H1 (cell line): ENCODE measurements around the gene GAPDHS. TPM values are rescaled to one million over a fixed set of nuclear protein-coding genes. Genes with fewer than 3 reads are reported as not detected.

ENCODE experiments used
- CTCF ChIP-seq, 3 experiments: IDR thresholded peaks; 1 replicate in 2 of 3; 2 replicates in 1 of 3; pipeline versions ENCODE4 v1.5.1 to v1.6.1; 2011; ENCODE audit warnings: low read length in 3 of 3, mild to moderate bottlenecking in 3 of 3, inconsistent platforms in 2 of 3, low read depth in 1 of 3, moderate library complexity in 1 of 3; ENCODE audit not compliant: insufficient read depth in 1 of 3; ENCODE audit errors: control extremely low read depth in 1 of 3
- polyA plus RNA-seq, 7 experiments: library from polyadenylated mRNA; depleted of rRNA in 3 of 7; stranded (reverse) in 5 of 7; unstranded in 2 of 7; fragments of >200 nt in 5 of 7; fragments of 200-250 nt in 2 of 7; gene quantifications; 1 replicate in 5 of 7; 2 replicates in 1 of 7; 4 replicates in 1 of 7; pipeline versions ENCODE4 v1.2.1 to v1.2.3, GENCODE V29; 2011 to 2013; ENCODE audit warnings: missing spikeins in 2 of 7, mixed read lengths in 2 of 7
- total RNA-seq: library from RNA; stranded (reverse); fragmentation: NEBNext Ultra II Directional; extraction: Animal tissue kit (Norgen Biotek cat#: 25700); gene quantifications from 2 replicates; pipeline ENCODE4 v1.2.1, GENCODE V29; 2021

GAPDHS gene
- total and polyA plus RNA-seq, 2 of the 8 experiments (the other 6 are each of a cell fraction or from before 2014, with no cell fraction given) = 0.26 TPM; not detected in 1

- TF ChIP-seq CTCF (IDR thresholded peaks at IDR 0.05; ENCODE audit: control extremely low read depth in 1 of 3, insufficient read depth in 1 of 3, low read depth in 1 of 3, low read length in 3 of 3) = no peak
Observed at GRCh38 chr19:35491836-35492360, 41.4 kb upstream of the GAPDHS start (continued).
